ENCODE results near the gene OR2H1.
A peak's percentile ranks its signal among the peaks of the same experiment; 100 is the strongest.

OR2H1 gene

DNA sequence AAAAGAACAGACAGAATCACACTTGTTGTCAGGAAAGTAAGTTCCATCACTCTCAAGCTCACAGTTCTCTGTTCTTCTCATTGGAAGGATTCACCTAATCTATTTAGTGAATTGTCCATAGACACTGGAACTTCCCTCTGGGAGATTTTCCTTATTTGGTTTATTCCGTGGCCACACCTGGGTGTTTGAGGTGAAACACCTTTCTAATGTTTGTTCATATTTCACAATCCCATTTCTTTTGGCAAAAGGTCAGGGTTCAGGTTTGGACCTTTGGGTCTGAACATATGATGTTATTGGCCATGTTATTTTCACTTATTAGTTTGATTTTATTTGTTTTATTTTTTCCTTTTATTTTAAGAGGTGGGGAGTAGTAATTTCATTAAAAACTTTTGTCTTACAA, 26.8 kb downstream of the OR2H1 start:
- no peak for DNase-seq

- DNase-seq: no peak
These were observed 29.6 kb downstream of the OR2H1 start for GRCh38 chr6:29486577-29486976.

DNA sequence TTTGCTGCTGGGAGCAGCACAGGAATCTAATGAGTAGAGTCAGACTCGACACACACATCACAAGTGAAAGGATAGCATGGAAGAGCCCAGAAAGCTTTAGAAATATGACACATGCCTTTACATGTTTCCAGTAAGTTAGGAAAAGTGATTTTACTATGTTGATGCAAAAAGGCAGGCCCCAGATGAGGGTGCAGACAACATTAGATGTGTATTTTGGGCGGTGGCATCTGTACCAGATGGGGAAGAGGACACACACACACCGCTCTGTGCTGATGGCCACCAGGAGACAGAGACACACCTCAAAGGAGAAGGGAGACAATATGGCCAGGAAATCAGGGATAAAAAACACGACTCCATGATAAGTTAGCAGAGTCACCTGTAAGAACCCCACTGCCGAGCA, 30.2 kb downstream of the OR2H1 start:
- no peak for DNase-seq

GRCh38 chr6:29487660-29488059, 30.7 kb downstream of the OR2H1 start, which contains the start of gene MAS1L:
Gene MAS1L, minus strand, starts transcription at chr6:29487956. Its CDS starts 54 bp downstream, at chr6:29487902.
- no peak for DNase-seq

- no peak for DNase-seq
These were observed 31.9 kb downstream of the OR2H1 start for GRCh38 chr6:29488874-29489273.

GRCh38 chr6:29489286-29489685, 32.3 kb downstream of the OR2H1 start:
- no peak for DNase-seq

- DNase-seq: no peak
These were observed 33.1 kb downstream of the OR2H1 start for GRCh38 chr6:29490055-29490454.

GRCh38 chr6:29490552-29490951, 33.6 kb downstream of the OR2H1 start:
- DNase-seq: no peak

GRCh38 chr6:29491574-29491973, 34.6 kb downstream of the OR2H1 start:
- no peak for DNase-seq

DNA sequence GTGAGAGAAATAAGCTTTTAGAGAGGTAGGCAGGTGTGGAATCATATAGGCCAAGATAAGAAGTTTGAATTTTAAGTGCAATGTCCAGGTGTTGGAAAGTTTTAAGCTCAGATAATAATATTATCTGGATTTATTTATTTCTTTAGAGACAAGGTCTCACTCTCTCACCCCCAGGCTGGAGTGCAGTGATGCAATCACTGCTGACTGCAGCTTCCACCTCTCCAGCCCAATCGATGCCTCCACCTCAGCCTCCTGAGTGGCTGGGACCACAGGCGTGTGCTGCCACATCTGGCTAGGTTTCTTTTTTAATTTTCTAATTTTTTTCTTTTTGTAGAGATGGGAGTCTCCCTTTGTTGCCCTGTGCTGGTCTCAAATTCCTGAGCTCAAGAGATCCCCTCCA, 36.3 kb downstream of the OR2H1 start:
- no peak for DNase-seq

- DNase-seq: no peak
These were observed 37.2 kb downstream of the OR2H1 start for GRCh38 chr6:29494131-29494530.

GRCh38 chr6:29495571-29495970, 38.6 kb downstream of the OR2H1 start:
- DNase-seq: no peak

DNA sequence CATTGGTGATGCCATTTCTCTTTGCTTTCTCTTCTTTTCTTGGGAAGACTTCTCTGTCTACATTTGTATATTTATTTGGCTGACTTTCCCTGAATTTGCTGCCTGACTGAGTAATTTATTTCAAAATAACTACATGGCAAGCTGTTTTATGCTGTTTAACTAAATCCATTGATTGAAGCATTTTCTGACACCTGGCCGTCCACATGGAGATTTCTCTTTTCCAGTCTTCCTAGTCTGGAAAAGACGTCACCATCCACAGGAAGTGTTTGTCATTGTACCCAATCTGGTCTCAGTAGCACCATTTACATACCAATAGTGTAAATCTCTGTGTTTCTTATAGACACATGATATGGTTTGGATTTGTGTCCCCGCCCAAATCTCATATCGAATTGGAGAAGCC, 40.0 kb downstream of the OR2H1 start:
- no peak for DNase-seq

GRCh38 chr6:29499704-29500103, 42.7 kb downstream of the OR2H1 start:
- no peak for DNase-seq

- DNase-seq: no peak
These were observed 43.6 kb downstream of the OR2H1 start for GRCh38 chr6:29500594-29500993.

DNA sequence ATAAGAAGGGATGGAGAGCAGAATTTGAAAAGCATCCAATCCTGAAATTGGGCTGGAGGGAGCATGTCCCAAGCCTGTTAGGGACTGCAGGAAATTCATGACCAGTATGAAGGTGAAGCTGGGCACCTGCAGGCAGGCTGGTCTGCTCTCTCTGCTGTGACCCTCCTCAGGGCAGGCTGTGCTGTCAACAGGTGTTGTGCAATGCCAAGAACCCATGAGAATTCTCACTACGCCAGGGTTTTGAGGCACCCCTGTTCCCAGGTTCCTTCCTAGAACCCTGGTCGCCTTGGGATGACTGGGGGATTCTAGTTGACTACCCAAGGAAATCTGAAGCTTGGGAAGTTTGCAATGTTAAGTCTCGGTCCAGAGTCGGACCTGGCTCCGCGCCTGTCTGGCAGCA, 44.2 kb downstream of the OR2H1 start:
- DNase-seq: no peak

- DNase-seq: no peak
These were observed 45.2 kb downstream of the OR2H1 start for GRCh38 chr6:29502181-29502580.

DNA sequence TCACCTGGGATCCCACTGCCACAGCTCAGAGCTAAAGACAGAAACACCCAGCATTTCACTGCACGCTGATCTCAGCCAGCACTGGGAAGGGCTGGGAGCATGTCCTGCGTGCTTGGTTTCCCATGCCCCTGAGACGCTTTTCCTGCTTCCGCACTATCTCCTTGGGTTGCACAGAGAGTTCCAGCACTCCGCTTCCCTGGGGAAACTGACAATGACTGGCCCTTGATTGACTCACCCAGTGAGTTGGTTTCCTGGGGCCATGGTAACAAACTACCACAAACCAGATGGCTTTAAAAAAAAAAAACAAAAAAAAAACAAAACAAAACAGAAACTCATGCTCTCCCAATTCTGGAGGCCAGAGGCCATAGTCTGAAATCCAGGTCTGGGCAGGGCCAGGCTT, 45.6 kb downstream of the OR2H1 start:
- DNase-seq: peak; percentile 56

GRCh38 chr6:29504961-29505360, 48.0 kb downstream of the OR2H1 start:
- no peak for DNase-seq

GRCh38 chr6:29505808-29506207, 48.9 kb downstream of the OR2H1 start:
- no peak for DNase-seq

DNA sequence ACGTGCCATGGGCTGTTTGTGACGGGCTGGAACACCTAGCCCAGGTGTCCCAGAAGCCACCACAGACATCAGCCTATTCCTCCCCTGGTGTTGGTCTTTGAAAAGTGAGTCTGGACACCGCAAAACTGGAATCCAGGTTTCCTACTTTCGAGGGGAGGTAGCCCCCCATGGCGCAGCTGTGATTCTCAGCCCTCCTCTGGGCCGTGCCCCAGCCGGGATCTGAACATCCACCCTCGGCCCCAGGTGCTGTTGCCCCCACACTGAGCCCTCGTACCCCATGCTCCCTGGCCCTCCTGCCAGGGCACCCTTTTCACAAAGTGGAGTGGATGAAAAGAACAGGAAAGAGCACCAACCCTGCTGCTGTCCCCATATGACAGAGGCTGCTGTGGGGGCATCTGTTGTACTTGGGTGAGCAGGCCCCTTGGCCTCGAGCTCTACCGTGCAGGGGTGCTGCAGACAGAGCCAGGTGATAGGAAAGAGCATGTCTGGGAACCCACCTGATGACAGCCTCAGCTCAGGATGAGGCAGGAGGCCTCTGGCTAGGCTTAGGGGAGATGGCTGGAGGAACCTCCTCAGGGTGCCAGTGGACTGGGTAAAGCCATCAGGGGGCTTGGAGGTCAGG, 49.6 kb downstream of the OR2H1 start:
- no peak for DNase-seq

DNA sequence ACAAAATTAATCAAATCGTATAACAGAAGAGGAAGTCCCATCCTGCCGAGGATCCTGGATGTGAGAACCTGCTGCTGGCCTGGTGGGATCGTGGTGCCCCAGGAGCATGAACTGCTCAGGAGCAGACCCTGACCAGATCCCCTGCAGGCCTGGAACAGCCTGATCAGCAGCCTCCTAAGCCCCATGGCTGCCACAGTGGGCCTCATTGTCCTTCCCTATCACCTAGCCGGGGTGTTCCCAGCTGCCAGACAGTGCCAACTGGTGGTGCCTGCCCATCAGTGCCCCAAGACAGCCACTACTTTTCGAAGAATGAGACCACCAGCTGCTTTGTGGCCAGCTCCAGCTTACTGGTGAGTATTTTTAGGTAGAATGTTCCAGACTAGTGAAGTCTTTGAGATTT, 50.4 kb downstream of the OR2H1 start:
- DNase-seq: no peak

DNA sequence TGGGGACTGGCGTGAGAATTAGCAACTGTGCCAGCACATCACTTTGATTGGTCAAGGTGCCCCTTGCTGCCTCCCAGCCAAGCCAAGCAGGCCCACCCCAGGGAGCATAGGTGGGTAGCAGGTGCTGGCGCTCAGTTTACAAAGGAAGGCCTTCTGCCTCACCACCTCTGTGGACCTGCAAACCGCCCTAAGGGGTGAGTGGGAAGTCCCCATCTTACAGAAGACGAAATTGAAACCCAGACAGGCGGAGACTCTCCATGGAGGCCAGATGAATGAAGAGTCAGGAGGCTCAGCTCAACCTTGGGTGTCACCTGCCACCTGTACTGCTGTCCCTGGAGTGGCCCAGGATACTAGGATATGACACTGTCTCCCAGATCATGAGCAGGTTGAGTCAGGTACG, 52.3 kb downstream of the OR2H1 start:
- DNase-seq: no peak

GRCh38 chr6:29509711-29510110, 52.8 kb downstream of the OR2H1 start:
- no peak for DNase-seq

- no peak for DNase-seq
These were observed 53.2 kb downstream of the OR2H1 start for GRCh38 chr6:29510202-29510601.

Measured in fibroblast of skin of back (primary cell).